SW480 (cell line): ENCODE results near the gene APBA3.
A peak's percentile ranks its signal among the peaks of the same experiment; 100 is the strongest.

Experiments
- DNase-seq: peaks from one replicate; pipeline ENCODE4 v3.0.0-alpha.2; 2016; ENCODE audit warnings: low spot score

APBA3 gene

GRCh38 chr19:3761382-3762129, at the start of gene APBA3:
Gene APBA3 (minus strand): TSS chr19:3761692. CDS start chr19:3760264, 1,428 bp downstream.
- DNase-seq: peak; percentile 53

- no peak for DNase-seq
Observed at GRCh38 chr19:3810708-3811355, 49.3 kb upstream of the APBA3 start.

GRCh38 chr19:3809881-3810707, 48.6 kb upstream of the APBA3 start:
- no peak for DNase-seq

GRCh38 chr19:3808420-3809143, 47.1 kb upstream of the APBA3 start:
- no peak for DNase-seq

- DNase-seq: no peak
Observed at GRCh38 chr19:3807574-3808354, 46.3 kb upstream of the APBA3 start.

GRCh38 chr19:3807131-3807480, 45.6 kb upstream of the APBA3 start:
- no peak for DNase-seq

GRCh38 chr19:3805859-3806258, 44.4 kb upstream of the APBA3 start:
- no peak for DNase-seq

- no peak for DNase-seq
Observed at GRCh38 chr19:3804429-3804828, 42.9 kb upstream of the APBA3 start.

GRCh38 chr19:3803986-3804385, 42.5 kb upstream of the APBA3 start:
- no peak for DNase-seq

GRCh38 chr19:3803114-3803888, 41.8 kb upstream of the APBA3 start:
- no peak for DNase-seq

GRCh38 chr19:3801412-3802096, 40.1 kb upstream of the APBA3 start:
- no peak for DNase-seq

- DNase-seq: no peak
Observed at GRCh38 chr19:3800996-3801395, 39.5 kb upstream of the APBA3 start.

- DNase-seq: no peak
Observed at GRCh38 chr19:3798137-3798536, 36.6 kb upstream of the APBA3 start.

- no peak for DNase-seq
Observed at GRCh38 chr19:3796358-3796757, 34.9 kb upstream of the APBA3 start.

GRCh38 chr19:3793799-3794198, 32.3 kb upstream of the APBA3 start:
- DNase-seq: no peak

- no peak for DNase-seq
Observed at GRCh38 chr19:3792114-3792513, 30.6 kb upstream of the APBA3 start.

GRCh38 chr19:3790941-3791340, 29.4 kb upstream of the APBA3 start:
- no peak for DNase-seq

GRCh38 chr19:3790209-3790734, 28.8 kb upstream of the APBA3 start:
- no peak for DNase-seq

GRCh38 chr19:3788996-3789778, 27.7 kb upstream of the APBA3 start:
- DNase-seq: no peak
